Gastrocnemius medialis (tissue), 4 donors: ENCODE data around the gene RFX7. TPM values are rescaled to one million over a fixed set of nuclear protein-coding genes. Genes with fewer than 3 reads are reported as not detected.

Experiments
- ATAC-seq, 2 donors: fragments of 150-250 bp; one replicate each; pipeline ENCODE4 v1.9.1; 2016
- DNase-seq, 2 donors: peaks; one replicate each; pipeline ENCODE4 v3.0.0-alpha.2; 2019
- H3K27ac ChIP-seq, 4 donors: fragments of 200-600 bp; sonication (generic); 1 replicate in 1 of 4; 2 replicates in 3 of 4; pipeline ENCODE4 v1.5.1; 2016 to 2018; ENCODE audit warnings: mild to moderate bottlenecking in 2 of 4, moderate library complexity in 1 of 4
- H3K27me3 ChIP-seq, 3 donors: fragments of 200-600 bp; sonication (generic) in 2 of 3; 1 replicate in 1 of 3; 2 replicates in 2 of 3; pipeline versions ENCODE4 v1.5.1 to v1.6.0; 2016 to 2019; ENCODE audit warnings: mild to moderate bottlenecking in 1 of 3, moderate library complexity in 1 of 3
- H3K36me3 ChIP-seq, 2 donors: fragments of 200-600 bp; sonication (generic) in 1 of 2; one replicate each; pipeline ENCODE4 v1.5.1; 2017 to 2018
- H3K4me1 ChIP-seq, 2 donors: fragments of 200-600 bp; sonication (generic) in 1 of 2; one replicate each; pipeline ENCODE4 v1.5.1; 2016 to 2017; ENCODE audit warnings: mild to moderate bottlenecking in 2 of 2
- H3K4me3 ChIP-seq, 4 donors: fragments of 200-600 bp; sonication (generic) in 3 of 4; 1 replicate in 1 of 4; 2 replicates in 3 of 4; pipeline ENCODE4 v1.5.1; 2016 to 2019; ENCODE audit warnings: mild to moderate bottlenecking in 2 of 4
- H3K9me3 ChIP-seq, 3 donors: fragments of 200-600 bp; sonication (generic) in 2 of 3; 1 replicate in 1 of 3; 2 replicates in 2 of 3; pipeline ENCODE4 v1.5.1; 2016 to 2019
- CTCF ChIP-seq, 5 experiments: fragments of 450-650 bp in 3 of 5; fragments of 200-600 bp in 2 of 5; sonication (generic) in 2 of 5; IDR thresholded peaks in 4 of 5; conservative IDR thresholded peaks in 1 of 5; 1 replicate in 4 of 5; 2 replicates in 1 of 5; pipeline ENCODE4 v1.5.1; 2016 to 2019; ENCODE audit warnings: antibody characterized with exemption in 5 of 5, mild to moderate bottlenecking in 3 of 5, moderate library complexity in 3 of 5
- POLR2A ChIP-seq, 2 donors: fragments of 450-650 bp; IDR thresholded peaks; one replicate each; pipeline ENCODE4 v1.6.1; 2017; ENCODE audit warnings: antibody characterized with exemption in 2 of 2, mild to moderate bottlenecking in 2 of 2, moderate library complexity in 2 of 2
- in situ Hi-C, 4 donors: fragments of 200-750 bp; cut with MboI; loops; one replicate each; pipeline versions ENCODE4 v1.15.0 to v1.8.0; 2017; ENCODE audit warnings: low sequenced_read_pairs in 4 of 4
- intact Hi-C: fragments of 100-400 bp; cut with DNase I; formaldehyde crosslinking; loops from one replicate; pipeline ENCODE4 v1.15.1; 2023; ENCODE audit warnings: low total_unique reads
- total RNA-seq, 4 donors: library from RNA; depleted of rRNA; stranded (reverse); fragments of >200 nt; gene quantifications; one replicate each; pipeline versions ENCODE4 v1.1.0 to v1.2.3, GENCODE V29; 2016

Gene RFX7
- total RNA-seq, 4 donors from 2014 or later = 9.6 to 11.7 (median 10.7) TPM

GRCh38 chr15:56249092-56249491, 5.4 kb upstream of the RFX7 start:
- Histone ChIP-seq H3K4me1 (peaks cover 18 to 20% of the 10 kb centered on the region in 2 donors), H3K36me3 (no peaks in the 10 kb centered on the region), H3K27ac (no peak overlapping the region), H3K4me3 (no peak overlapping the region), H3K27me3 (no peaks in the 10 kb centered on the region), H3K9me3 (no peaks in the 10 kb centered on the region)
- intact Hi-C loops (loop anchor here (10.0 kb wide), 3 partner anchors 116 to 1054 kb away; partner anchors contain the start of genes RSL24D1 and TEX9), in situ Hi-C loops (loop anchor here in 1 of 4 donors (25.0 kb wide), 2 partner anchors 112 to 262 kb away; partner anchors contain the start of gene NEDD4)
- no peak for TF ChIP-seq POLR2A (IDR thresholded peaks at IDR 0.05)
- no peak for TF ChIP-seq CTCF (IDR thresholded peaks at IDR 0.05 in 4 of 5, conservative IDR thresholded peaks at IDR 0.05 in 1 of 5)
- ATAC-seq = no peak
- DNase-seq = no peak

GRCh38 chr15:56248311-56248992, 4.8 kb upstream of the RFX7 start:
- TF ChIP-seq POLR2A (IDR thresholded peaks at IDR 0.05) = no peak
- no peak for TF ChIP-seq CTCF (IDR thresholded peaks at IDR 0.05 in 4 of 5, conservative IDR thresholded peaks at IDR 0.05 in 1 of 5)
- in situ Hi-C loops = loop anchor here in 1 of 4 donors (25.0 kb wide), 2 partner anchors 111 to 261 kb away; partner anchors contain the start of gene NEDD4
- intact Hi-C loops = loop anchor here (10.0 kb wide), 3 partner anchors 116 to 1054 kb away; partner anchors contain the start of genes RSL24D1 and TEX9
- Histone ChIP-seq H3K27me3 (no peaks in the 10 kb centered on the region), H3K4me1 (peaks cover 18 to 20% of the 10 kb centered on the region in 2 donors), H3K4me3 (no peak overlapping the region), H3K36me3 (no peaks in the 10 kb centered on the region), H3K9me3 (no peaks in the 10 kb centered on the region), H3K27ac (no peak overlapping the region)
- DNase-seq = no peak
- no peak for ATAC-seq

GRCh38 chr15:56247266-56247665, 3.6 kb upstream of the RFX7 start:
- in situ Hi-C loops = loop anchor here in 1 of 4 donors (25.0 kb wide), 2 partner anchors 110 to 260 kb away; partner anchors contain the start of gene NEDD4
- intact Hi-C loops = loop anchor here (2.0 to 10.0 kb wide), 4 partner anchors 118 to 1052 kb away; partner anchors contain the start of genes RSL24D1 and TEX9

More at GRCh38 chr15:56247266-56247665, 3.6 kb upstream of the RFX7 start:
- Histone ChIP-seq H3K27ac (no peak overlapping the region), H3K4me1 (peaks cover 23 to 24% of the 10 kb centered on the region in 2 donors), H3K9me3 (no peaks in the 10 kb centered on the region), H3K4me3 (no peak overlapping the region), H3K27me3 (no peaks in the 10 kb centered on the region), H3K36me3 (no peaks in the 10 kb centered on the region)
- no peak for TF ChIP-seq POLR2A (IDR thresholded peaks at IDR 0.05)
- TF ChIP-seq CTCF (IDR thresholded peaks at IDR 0.05 in 4 of 5, conservative IDR thresholded peaks at IDR 0.05 in 1 of 5) = no peak
- DNase-seq (no peak), ATAC-seq (no peak)
